HG03159 (cell line): ENCODE data around the gene ATF6B.

Source experiments
- ATAC-seq: cut with Tn5 transposase; IDR thresholded peaks from one replicate; pipeline ENCODE4 v1.9.1; 2021; ENCODE audit warnings: mild to moderate bottlenecking, moderate library complexity; ENCODE audit not compliant: unreplicated experiment

Gene ATF6B

GRCh38 chr6:32127717-32128592 lies at the start of gene ATF6B:
Gene ATF6B, minus strand, starts transcription at chr6:32128246. Its CDS starts 39 bp downstream, at chr6:32128207.
- ATAC-seq = peak; percentile 86

- ATAC-seq = no peak
Measured at GRCh38 chr6:32177183-32177787, 49.2 kb upstream of the ATF6B start.

- ATAC-seq = no peak
Measured at GRCh38 chr6:32176476-32177182, 48.6 kb upstream of the ATF6B start.

- ATAC-seq = peak; percentile 36
Measured at GRCh38 chr6:32175711-32176475, 47.8 kb upstream of the ATF6B start, which contains the start of gene AGPAT1. Gene AGPAT1, minus strand, starts transcription at chr6:32176084. Its CDS starts 4,588 bp downstream, at chr6:32171496.

- ATAC-seq = no peak
Measured at GRCh38 chr6:32175322-32175710, 47.3 kb upstream of the ATF6B start.

- no peak for ATAC-seq
Measured at GRCh38 chr6:32174416-32174815, 46.4 kb upstream of the ATF6B start.

- no peak for ATAC-seq
Measured at GRCh38 chr6:32173051-32173727, 45.1 kb upstream of the ATF6B start.

GRCh38 chr6:32171234-32171633 lies 43.2 kb upstream of the ATF6B start:
- ATAC-seq = no peak

GRCh38 chr6:32170294-32170693 lies 42.2 kb upstream of the ATF6B start:
- ATAC-seq = no peak

GRCh38 chr6:32168807-32169591 lies 41.0 kb upstream of the ATF6B start:
- ATAC-seq = no peak

GRCh38 chr6:32168350-32168749 lies 40.3 kb upstream of the ATF6B start:
- no peak for ATAC-seq

- ATAC-seq = no peak
Measured at GRCh38 chr6:32167761-32168262, 39.8 kb upstream of the ATF6B start.

GRCh38 chr6:32167154-32167760 lies 39.2 kb upstream of the ATF6B start:
- ATAC-seq = no peak

GRCh38 chr6:32166411-32167061 lies 38.5 kb upstream of the ATF6B start:
- no peak for ATAC-seq

GRCh38 chr6:32164295-32164694 lies 36.2 kb upstream of the ATF6B start, which contains the start of gene EGFL8:
Gene EGFL8, plus strand, starts transcription at chr6:32164595. Its CDS starts 1,571 bp downstream, at chr6:32166166.
- ATAC-seq = no peak

- no peak for ATAC-seq
Measured at GRCh38 chr6:32163559-32164258, 35.7 kb upstream of the ATF6B start.

- ATAC-seq = no peak
Measured at GRCh38 chr6:32158052-32158451, 30.0 kb upstream of the ATF6B start.

- no peak for ATAC-seq
Measured at GRCh38 chr6:32156891-32157290, 28.8 kb upstream of the ATF6B start.
